SK-N-DZ (cell line): ENCODE data around the gene CARF.
"Not testable (repeated sequence)": the region's sequence is repeated elsewhere in the genome, so short reads cannot be mapped to it uniquely, and the experiment has no call there.

ENCODE experiments used
- DNase-seq: peaks from one replicate; pipeline ENCODE4 v3.0.0-alpha.2; 2015; ENCODE audit warnings: low spot score

Gene CARF

GRCh38 chr2:202933958-202934357 lies 21.9 kb downstream of the CARF start:
- no peak for DNase-seq

- no peak for DNase-seq
Observed at GRCh38 chr2:202934456-202934855, 22.4 kb downstream of the CARF start.

GRCh38 chr2:202938960-202939359 lies 26.9 kb downstream of the CARF start:
- DNase-seq: no peak

GRCh38 chr2:202941771-202942170 lies 29.7 kb downstream of the CARF start:
- DNase-seq: no peak

GRCh38 chr2:202944408-202944807 lies 32.3 kb downstream of the CARF start:
- DNase-seq: no peak

- DNase-seq: no peak
Observed at GRCh38 chr2:202944816-202945215, 32.7 kb downstream of the CARF start.

GRCh38 chr2:202945497-202945896 lies 33.4 kb downstream of the CARF start:
- DNase-seq: no peak

GRCh38 chr2:202949333-202949732 lies 37.3 kb downstream of the CARF start:
- DNase-seq: not testable (repeated sequence)

GRCh38 chr2:202950592-202950991 lies 38.5 kb downstream of the CARF start:
- no peak for DNase-seq

GRCh38 chr2:202960524-202960923 lies 48.4 kb downstream of the CARF start:
- DNase-seq: no peak

- DNase-seq: no peak
Observed at GRCh38 chr2:202963712-202964111, 51.6 kb downstream of the CARF start.

GRCh38 chr2:202965810-202966460 lies 53.9 kb downstream of the CARF start:
- peak; percentile 31 for DNase-seq

GRCh38 chr2:202969404-202969803 lies 57.3 kb downstream of the CARF start:
- DNase-seq: not testable (repeated sequence)

GRCh38 chr2:202976809-202977208 lies 64.7 kb downstream of the CARF start:
- no peak for DNase-seq

GRCh38 chr2:202982779-202983491 lies 70.9 kb downstream of the CARF start:
- no peak for DNase-seq

- no peak for DNase-seq
Observed at GRCh38 chr2:202989749-202990148, 77.7 kb downstream of the CARF start.

- no peak for DNase-seq
Observed at GRCh38 chr2:202990501-202990900, 78.4 kb downstream of the CARF start.

GRCh38 chr2:202997113-202997512 lies 85.0 kb downstream of the CARF start:
- not testable (repeated sequence) for DNase-seq

- no peak for DNase-seq
Observed at GRCh38 chr2:203002054-203002821, 90.2 kb downstream of the CARF start.

GRCh38 chr2:203003716-203004115 lies 91.6 kb downstream of the CARF start:
- DNase-seq: no peak

GRCh38 chr2:203014456-203015199 lies 102.6 kb downstream of the CARF start, which contains the start of gene NBEAL1:
TSS of gene NBEAL1 (plus strand) at chr2:203014875. CDS start at chr2:203016385, 1,510 bp downstream.
- peak; percentile 97 for DNase-seq

GRCh38 chr2:203016716-203017115 lies 104.6 kb downstream of the CARF start:
- no peak for DNase-seq
